ENCODE data around the gene PAMR1.

DNA sequence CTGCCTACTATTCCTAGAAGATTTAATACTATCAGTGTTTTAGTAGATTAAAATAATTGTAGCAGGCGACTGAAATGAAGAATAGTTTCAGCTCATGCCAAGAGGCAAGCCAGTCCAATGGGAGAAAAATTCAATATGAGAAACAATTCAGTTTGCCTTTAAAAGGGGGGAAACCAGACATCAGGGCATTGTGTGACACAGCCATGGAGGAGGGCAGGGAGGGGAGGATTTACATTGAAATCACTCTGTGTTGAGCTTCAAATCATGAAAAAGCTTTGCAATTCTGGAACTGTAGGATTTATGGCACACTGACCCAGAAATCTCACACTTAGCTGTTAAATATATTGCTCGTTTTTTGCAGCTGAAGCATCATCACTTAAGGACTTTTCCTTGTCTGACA, 110.6 kb downstream of the PAMR1 start:
- no peak for TF ChIP-seq RAD21 (conservative IDR thresholded peaks at IDR 0.05 in 1 of 2, IDR thresholded peaks at IDR 0.05 in 1 of 2)
- TF ChIP-seq RFX5 (IDR thresholded peaks at IDR 0.05), result no peak
- no peak for TF ChIP-seq MAX (IDR thresholded peaks at IDR 0.05)
- no peak for TF ChIP-seq RNF2 (IDR thresholded peaks at IDR 0.05; ENCODE audit: borderline replicate concordance, low read depth)
- no peak for TF ChIP-seq MAZ (IDR thresholded peaks at IDR 0.05; ENCODE audit: borderline replicate concordance, low read depth, low read length)
- TF ChIP-seq, protein P1, sequence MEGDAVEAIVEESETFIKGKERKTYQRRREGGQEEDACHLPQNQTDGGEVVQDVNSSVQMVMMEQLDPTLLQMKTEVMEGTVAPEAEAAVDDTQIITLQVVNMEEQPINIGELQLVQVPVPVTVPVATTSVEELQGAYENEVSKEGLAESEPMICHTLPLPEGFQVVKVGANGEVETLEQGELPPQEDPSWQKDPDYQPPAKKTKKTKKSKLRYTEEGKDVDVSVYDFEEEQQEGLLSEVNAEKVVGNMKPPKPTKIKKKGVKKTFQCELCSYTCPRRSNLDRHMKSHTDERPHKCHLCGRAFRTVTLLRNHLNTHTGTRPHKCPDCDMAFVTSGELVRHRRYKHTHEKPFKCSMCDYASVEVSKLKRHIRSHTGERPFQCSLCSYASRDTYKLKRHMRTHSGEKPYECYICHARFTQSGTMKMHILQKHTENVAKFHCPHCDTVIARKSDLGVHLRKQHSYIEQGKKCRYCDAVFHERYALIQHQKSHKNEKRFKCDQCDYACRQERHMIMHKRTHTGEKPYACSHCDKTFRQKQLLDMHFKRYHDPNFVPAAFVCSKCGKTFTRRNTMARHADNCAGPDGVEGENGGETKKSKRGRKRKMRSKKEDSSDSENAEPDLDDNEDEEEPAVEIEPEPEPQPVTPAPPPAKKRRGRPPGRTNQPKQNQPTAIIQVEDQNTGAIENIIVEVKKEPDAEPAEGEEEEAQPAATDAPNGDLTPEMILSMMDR (IDR thresholded peaks at IDR 0.05), result no peak
- TF ChIP-seq CBX8 (IDR thresholded peaks at IDR 0.05), result no peak
- no peak for TF ChIP-seq JUNB (IDR thresholded peaks at IDR 0.05)
- TF ChIP-seq SREBF2 (IDR thresholded peaks at IDR 0.05), result no peak
- no peak for TF ChIP-seq TP53 (CRISPR knock-in tag; IDR thresholded peaks at IDR 0.05)

Measured in A549 (cell line).